NCI-H2029 treated with DMSO at 0.1 percent for 48 hours (cell line): ENCODE results near the gene LYSMD3.

Source experiments
- DNase-seq: peaks from one replicate; lab custom pipeline; 2025; lab: John Stamatoyannopoulos, UW

LYSMD3 gene

DNA sequence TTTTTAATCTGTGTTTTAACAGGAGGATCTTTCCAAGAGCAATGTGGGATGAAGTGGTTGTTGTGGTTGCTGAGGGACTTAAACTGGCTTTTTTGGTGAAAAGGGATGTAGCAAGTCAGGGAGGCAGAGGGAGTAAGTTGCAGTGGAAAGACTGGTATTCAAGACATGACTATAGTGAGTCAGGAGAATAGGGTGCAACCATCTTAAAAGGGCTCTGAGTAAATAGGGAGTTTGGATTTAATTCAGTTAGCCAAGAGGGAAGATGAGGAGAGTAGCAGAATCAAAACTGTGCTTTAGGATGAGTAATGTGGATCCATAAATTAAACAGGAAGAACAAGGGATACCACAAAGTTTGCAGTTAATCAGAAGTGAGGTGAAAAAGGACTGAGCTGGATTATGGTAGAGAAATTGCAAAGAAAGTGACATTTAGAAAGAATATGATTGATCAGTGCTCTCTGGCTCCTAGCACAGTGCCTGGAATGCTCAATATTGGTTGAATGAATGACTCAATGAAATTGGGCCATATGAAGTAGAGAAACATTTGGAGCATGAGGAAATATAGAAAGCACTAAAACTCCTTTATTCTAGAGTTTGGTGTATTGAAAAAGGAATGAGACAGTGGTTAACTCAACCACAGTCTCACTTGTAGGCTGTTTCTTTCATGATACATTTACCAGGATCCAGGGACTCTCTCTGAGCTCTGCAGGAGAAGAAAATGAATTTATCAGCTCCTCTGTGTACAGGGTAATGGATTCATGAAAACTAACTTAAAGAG lies 49.6 kb downstream of the LYSMD3 start:
- no peak for DNase-seq

DNA sequence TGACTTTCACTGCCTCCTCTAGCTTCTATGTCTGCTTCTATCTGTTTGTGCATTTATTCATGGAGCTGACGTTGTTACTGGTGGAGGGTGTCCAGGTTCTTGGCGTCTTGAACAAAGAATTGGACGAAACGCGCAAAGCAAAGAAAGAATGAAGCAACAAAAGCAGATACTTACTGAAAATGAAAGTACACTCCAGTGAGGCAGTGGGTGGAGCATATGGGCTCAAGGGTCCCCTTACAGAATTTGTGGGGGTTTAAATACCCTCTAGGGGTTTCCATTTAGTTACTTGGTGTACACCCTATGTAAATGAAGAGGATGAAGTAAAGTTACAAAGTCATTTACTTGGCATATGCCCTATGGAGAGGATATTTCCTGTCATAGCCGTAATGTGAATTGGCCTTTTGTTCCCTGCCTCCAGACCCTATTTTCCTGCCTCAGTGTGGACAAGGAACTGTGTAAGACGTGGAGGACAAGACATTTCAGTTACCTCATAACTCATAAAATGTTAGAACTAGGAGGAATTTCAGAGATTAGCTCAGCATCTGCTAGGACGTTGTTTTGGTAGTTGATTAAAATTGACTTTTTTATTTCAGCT lies 51.7 kb downstream of the LYSMD3 start:
- DNase-seq = no peak

DNA sequence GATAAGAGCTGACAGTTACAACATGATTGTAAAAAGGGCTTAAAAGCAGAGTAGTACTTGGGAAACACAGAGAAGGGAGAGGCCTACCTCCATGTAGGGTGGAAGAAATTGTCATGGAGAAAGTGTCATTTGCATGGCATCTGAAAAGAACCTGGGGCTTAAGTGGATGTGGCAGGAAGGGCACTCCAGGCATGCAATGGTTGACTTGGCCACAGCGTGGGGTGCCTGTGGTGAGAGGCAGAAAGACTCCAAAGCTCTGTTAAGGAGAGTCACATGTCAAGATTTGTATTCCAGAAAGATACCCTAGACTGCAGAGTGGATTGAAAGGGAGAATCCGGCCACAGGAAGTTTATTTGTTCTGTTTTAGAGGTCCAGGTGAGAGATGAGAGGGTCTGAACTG lies 52.3 kb downstream of the LYSMD3 start:
- DNase-seq = no peak

DNA sequence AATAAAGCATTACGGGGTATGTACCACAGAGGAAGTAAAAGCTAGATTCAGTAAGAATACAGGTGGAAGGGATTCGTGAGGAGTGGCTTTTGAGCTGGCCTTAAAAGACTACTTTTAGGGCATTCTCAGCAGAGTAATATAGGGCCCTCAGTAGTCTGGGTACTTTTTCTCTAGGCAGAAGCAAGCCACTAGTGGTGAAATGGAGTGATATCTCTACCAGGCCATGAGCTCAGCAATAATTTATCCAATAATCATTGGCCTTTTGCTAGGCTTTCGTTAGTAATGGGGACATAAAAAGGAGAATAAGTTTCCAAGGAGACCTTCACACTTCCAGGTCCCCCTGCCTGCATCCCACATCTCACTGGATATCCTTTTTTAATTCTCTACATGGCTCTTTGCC lies 53.0 kb downstream of the LYSMD3 start:
- DNase-seq = no peak

DNA sequence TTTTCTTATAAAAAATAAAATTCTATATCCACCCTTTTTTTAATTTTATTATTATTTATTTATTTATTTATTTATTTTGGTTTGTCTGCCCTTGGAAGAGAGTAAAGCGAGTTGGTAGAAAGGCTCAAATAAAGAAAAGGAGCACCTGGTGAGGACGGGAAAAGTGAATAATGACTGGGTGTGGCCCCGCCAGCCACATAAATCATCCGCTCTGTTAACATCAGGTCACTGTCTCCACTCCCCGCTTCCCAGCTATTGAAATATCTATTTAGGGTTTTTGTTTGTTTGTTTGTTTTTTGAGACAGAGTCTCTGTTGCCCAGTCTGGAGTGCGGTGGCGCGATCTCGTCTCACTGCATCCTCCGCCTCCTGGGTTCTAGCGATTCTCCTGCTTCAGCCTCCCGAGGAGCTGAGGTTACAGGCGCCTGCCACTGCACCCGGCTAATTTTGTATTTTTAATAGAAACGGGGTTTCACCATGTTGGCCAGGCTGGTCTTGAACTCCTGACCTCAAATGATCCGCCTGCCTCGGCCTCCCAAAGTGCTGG lies 53.9 kb downstream of the LYSMD3 start:
- DNase-seq = no peak

DNA sequence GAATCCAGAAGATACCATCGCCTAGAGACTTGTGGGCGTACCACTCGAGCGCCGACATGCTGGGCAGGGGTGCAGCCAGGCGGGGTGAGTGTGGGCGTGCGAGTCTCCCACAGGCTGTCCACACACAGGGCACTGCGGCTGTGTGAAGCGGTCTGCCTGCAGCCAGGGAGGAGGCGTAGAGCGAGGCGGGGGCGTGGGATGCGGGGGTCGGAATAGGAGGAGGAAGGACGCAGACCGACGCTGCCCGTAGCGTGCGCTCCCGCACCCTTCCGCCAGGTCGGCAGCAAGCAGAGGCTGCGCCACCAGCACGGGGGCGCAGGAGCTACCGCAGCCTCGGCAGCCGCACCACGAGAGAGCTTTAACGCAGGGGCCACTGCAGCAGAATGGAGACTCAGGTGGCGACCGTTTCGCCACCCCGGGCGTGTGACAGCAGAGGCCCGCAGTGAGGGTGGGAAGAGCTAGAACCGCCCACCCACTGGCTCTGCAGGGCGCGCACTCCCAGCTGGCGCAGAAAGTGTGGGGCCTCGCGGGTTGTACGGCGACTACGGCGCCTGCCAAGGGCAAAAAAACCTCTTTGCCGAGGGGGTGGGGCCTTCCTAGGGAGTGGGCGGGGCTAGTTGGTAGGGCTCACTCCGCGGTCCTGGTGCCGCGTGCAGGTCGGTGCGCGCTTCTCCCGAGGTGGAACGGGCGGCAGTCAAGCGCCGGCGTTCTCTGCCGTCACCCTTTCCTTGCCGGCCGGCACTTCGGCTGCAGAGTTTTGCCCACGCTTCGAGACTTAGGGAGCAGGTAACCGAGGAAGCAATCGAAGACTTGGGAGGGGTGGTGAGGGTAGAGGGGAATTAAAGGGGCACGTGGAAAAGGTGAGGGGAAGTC lies 54.9 kb downstream of the LYSMD3 start, which contains the start of the genes MBLAC2 and POLR3G:
Gene MBLAC2 (minus strand): TSS at position 537 of the 873 bp plus-strand sequence. CDS start 479 bp downstream, at position 58.
Gene POLR3G (plus strand): TSS at position 630 of the 873 bp plus-strand sequence. CDS start 10,704 bp downstream, outside the sequence.
- peak; percentile 81 for DNase-seq

DNA sequence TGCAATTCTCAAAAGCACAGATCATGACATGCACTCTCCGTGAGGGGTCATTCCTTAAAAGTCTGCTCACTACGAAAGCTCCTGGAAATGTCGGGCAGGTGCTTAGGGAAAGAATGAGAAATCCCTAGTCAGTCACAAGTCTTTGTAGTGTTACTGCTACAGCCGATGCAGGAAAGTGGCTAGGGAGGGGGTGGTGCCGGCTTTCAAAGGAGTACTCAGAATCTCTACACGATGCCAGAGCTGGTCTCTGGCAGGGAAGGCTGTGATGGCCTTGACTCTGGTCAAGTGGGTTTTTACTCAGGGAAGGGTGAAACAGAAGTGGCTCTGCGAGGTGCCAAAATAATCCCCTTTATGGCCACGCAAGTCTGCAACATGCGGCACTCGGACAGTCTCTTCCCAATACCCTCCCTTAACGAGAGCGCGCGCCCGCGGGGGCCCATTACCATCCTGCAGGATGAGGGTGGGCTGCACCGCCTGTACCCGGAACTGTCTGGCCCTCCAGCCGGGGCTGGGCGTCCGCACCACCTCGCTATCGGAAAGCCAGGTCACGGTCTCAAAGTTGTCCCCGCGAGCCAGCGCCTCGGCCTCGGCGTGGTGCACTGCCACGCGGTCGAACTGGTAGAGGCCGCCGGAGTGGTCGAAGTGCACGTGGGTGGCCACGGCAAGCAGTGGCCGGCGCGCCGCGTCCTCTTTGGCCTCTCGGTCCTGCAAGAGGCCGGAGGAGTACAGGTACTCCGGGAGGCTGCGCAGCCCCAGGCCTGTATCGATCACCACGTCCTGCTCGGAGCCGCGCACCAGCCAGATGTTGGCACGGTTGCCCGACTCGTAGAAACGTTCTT lies 55.8 kb downstream of the LYSMD3 start:
- peak; percentile 35 for DNase-seq

DNA sequence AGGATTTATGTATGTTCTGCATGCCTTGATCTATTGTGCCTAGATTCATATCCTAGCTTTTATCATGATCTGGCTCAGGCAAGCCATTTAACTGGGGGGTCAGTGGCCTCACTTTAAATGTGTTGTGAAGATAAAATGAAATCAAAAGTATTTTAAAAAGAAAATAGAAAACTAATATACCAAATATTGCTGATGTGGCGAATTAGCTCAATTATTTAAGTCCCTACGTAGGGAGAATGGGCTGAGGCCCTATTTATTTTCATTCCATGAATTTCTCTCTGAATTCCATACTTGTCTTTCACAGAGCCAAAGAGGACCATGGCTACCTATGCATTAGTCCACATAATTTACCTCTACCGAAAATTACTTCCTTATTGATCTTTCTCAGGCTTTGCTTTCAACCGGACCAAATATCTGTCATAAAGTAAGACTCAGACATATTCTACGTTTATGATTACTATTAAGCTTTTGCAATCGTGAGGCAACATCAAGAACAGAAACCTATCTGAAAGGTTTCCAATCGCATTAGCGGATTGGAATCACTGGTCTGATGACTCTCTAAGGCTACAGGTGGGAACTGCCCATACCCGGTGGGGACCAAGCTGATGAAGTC lies 56.5 kb downstream of the LYSMD3 start:
- no peak for DNase-seq
